BJ (cell line): ENCODE results near the gene MTG2. TPM values are rescaled to one million over a fixed set of nuclear protein-coding genes. Genes with fewer than 3 reads are reported as not detected.

ENCODE experiments used
- CTCF ChIA-PET: fragments of 350-600 bp; formaldehyde crosslinking; extraction: SDS; loops from one replicate; lab custom pipeline; 2021; ENCODE audit warnings: antibody characterized with exemption, inconsistent platforms; lab: Yijun Ruan, JAX
- POLR2A ChIA-PET: fragments of 300-600 bp; sonication (Branson Sonifier 250); formaldehyde crosslinking; extraction: SDS; loops from one replicate; lab custom pipeline; 2021; ENCODE audit warnings: antibody characterized with exemption; lab: Charles Lee
- DNase-seq: peaks from one replicate; pipeline ENCODE4 v3.0.0-alpha.2; 2011; ENCODE audit warnings: low read depth
- H3K27me3 ChIP-seq: 2 replicates; pipeline ENCODE4 v1.6.0; 2011; ENCODE audit warnings: low read length; ENCODE audit not compliant: control insufficient read depth, insufficient read depth
- H3K36me3 ChIP-seq: 2 replicates; pipeline ENCODE4 v1.5.1; 2011; ENCODE audit warnings: low read length; ENCODE audit not compliant: control insufficient read depth, insufficient read depth
- H3K4me3 ChIP-seq: 2 replicates; pipeline ENCODE4 v1.5.1; 2011; ENCODE audit warnings: low read depth, mild to moderate bottlenecking, control low read depth, low read length
- CTCF ChIP-seq: IDR thresholded peaks from 2 replicates; pipeline ENCODE4 v1.5.1; 2011; ENCODE audit warnings: low read depth, mild to moderate bottlenecking, control low read depth, inconsistent platforms, low read length, moderate library complexity; ENCODE audit not compliant: insufficient read depth
- polyA plus RNA-seq: library from polyadenylated mRNA; depleted of rRNA; stranded (reverse); fragments of >200 nt; gene quantifications from 2 replicates; pipeline ENCODE4 v1.2.3, GENCODE V29; 2011

Gene MTG2
- polyA plus RNA-seq, 1 experiment: 19.3 TPM

- POLR2A ChIA-PET: no interaction called here
These were observed 33.1 kb upstream of the MTG2 start for GRCh38 chr20:62149532-62150309.

GRCh38 chr20:62150310-62150575, 32.6 kb upstream of the MTG2 start:
- TF ChIP-seq CTCF: no peak
- ChIA-PET POLR2A (no interaction called here), CTCF (no interaction called here)
- H3K27me3 ChIP-seq: no peaks in the 10 kb centered on the region
- no peak for DNase-seq
- H3K36me3 ChIP-seq: peaks cover 1% of the 10 kb centered on the region
- no peak overlapping the region for H3K4me3 ChIP-seq

More at GRCh38 chr20:62149532-62150309, 33.1 kb upstream of the MTG2 start:
- no peak overlapping the region for H3K4me3 ChIP-seq
- no peak for DNase-seq
- H3K27me3 ChIP-seq: no peaks in the 10 kb centered on the region
- H3K36me3 ChIP-seq: peaks cover 1% of the 10 kb centered on the region
- CTCF ChIA-PET: no interaction called here
- TF ChIP-seq CTCF: no peak

- H3K36me3 ChIP-seq: no peaks in the 10 kb centered on the region; the same call in 1 of the 2 replicates
- DNase-seq: no peak
- POLR2A ChIA-PET: no interaction called here
- H3K27me3 ChIP-seq: no peaks in the 10 kb centered on the region
- TF ChIP-seq CTCF: no peak
- no peak overlapping the region for H3K4me3 ChIP-seq
- CTCF ChIA-PET: no interaction called here
These were observed 31.6 kb upstream of the MTG2 start for GRCh38 chr20:62151225-62151624.

GRCh38 chr20:62151835-62152364, 30.9 kb upstream of the MTG2 start:
- Histone ChIP-seq H3K36me3 (no peaks in the 10 kb centered on the region; the same call in 1 of the 2 replicates), H3K27me3 (no peaks in the 10 kb centered on the region), H3K4me3 (no peak overlapping the region)
- ChIA-PET POLR2A (no interaction called here), CTCF (interaction anchor here (0.7 kb wide), 1 partner anchor 39 kb away, joined by 3 read pairs; no protein-coding TSS in a partner anchor)
- no peak for TF ChIP-seq CTCF
- DNase-seq: no peak

GRCh38 chr20:62155428-62156253, 27.2 kb upstream of the MTG2 start:
- CTCF ChIA-PET: interaction anchor here (0.8 to 2.3 kb wide), 9 partner anchors 9 to 145 kb away, joined by 3 to 14 read pairs (median 6); no protein-coding TSS in a partner anchor
- no peak for TF ChIP-seq CTCF
- no peak overlapping the region for H3K4me3 ChIP-seq
- POLR2A ChIA-PET: no interaction called here
- H3K27me3 ChIP-seq: no peaks in the 10 kb centered on the region
- H3K36me3 ChIP-seq: peaks cover 1% of the 10 kb centered on the region; the same call in 1 of the 2 replicates
- DNase-seq: no peak
